Measurements from ENCODE around the gene CDK19. TPM values are rescaled to one million over a fixed set of nuclear protein-coding genes. Genes with fewer than 3 reads are reported as not detected.

The CDK19 gene
- total and polyA plus RNA-seq, 9 of the 15 experiments (the other 6 are each of a cell fraction or from before 2014, with no cell fraction given), result 3.8 to 15.2 (median 7.4) TPM

- no peaks in the 10 kb centered on the region for H3K4me1 ChIP-seq (replicated peaks in 1 of 2; ENCODE audit: control insufficient read depth in 2 of 2, insufficient read depth in 2 of 2, low read length in 2 of 2)
- H3K9me1 ChIP-seq (ENCODE audit: control insufficient read depth, insufficient read depth, low read length), result no peaks in the 10 kb centered on the region
- in situ Hi-C loops (cut with MboI), result no loop called here
- no peak overlapping the region for H3K4me3 ChIP-seq
- H3K36me3 ChIP-seq (ENCODE audit: control insufficient read depth, insufficient read depth, low read length), result no peaks in the 10 kb centered on the region
- no peak overlapping the region for H3K27ac ChIP-seq (ENCODE audit: extremely low read depth, low read depth, low read length)
- ChIA-PET POLR2A (interaction anchor here (1.1 to 2.1 kb wide), 2 partner anchors 183 to 185 kb away, joined by 3 to 12 read pairs; partner anchors contain the start of gene AMD1), CTCF (ENCODE audit: low intra/inter-chr PET ratio) (no interaction called here)
- ATAC-seq, result no peak
- intact Hi-C loops (cut with micrococcal nuclease), result no loop called here
- WGBS (ENCODE audit: insufficient coverage, low coverage, missing lambda C conversion rate), result 6% methylated on average over 5 of the region's 5 CpGs
- TF ChIP-seq EWSR1 (IDR thresholded peaks at IDR 0.05; ENCODE audit: borderline replicate concordance, low read depth, partially characterized antibody), result no peak
- TF ChIP-seq BCOR (IDR thresholded peaks at IDR 0.05), result no peak
- no peak for TF ChIP-seq SAFB (IDR thresholded peaks at IDR 0.05; ENCODE audit: borderline replicate concordance, low read depth, low read length)
- no peak for TF ChIP-seq CHD2 (IDR thresholded peaks at IDR 0.05; ENCODE audit: low read depth, low read length)
- TF ChIP-seq CHD1 (IDR thresholded peaks at IDR 0.05; ENCODE audit: low read length), result no peak
- TF ChIP-seq CHD4 (IDR thresholded peaks at IDR 0.05; ENCODE audit: insufficient read depth, insufficient replicate concordance, low read depth, low read length, poor library complexity, severe bottlenecking), result no peak
- TF ChIP-seq HDAC2 (IDR thresholded peaks at IDR 0.05), result no peak
- TF ChIP-seq GTF2E2 (tag; IDR thresholded peaks at IDR 0.05), result no peak
- no peak for TF ChIP-seq EGR1 (conservative IDR thresholded peaks at IDR 0.05)
- H3K79me2 ChIP-seq (ENCODE audit: control insufficient read depth, insufficient read depth, low read length), result no peaks in the 10 kb centered on the region
- H2AFZ ChIP-seq (ENCODE audit: low read depth, low read length), result no peak overlapping the region
- no TSS peak for BruUV-seq (replicated peaks)
- H3K9me3 ChIP-seq (replicated peaks; ENCODE audit: control insufficient read depth, insufficient read depth, low read depth, low read length), result no peaks in the 10 kb centered on the region
- peaks cover 4% of the 10 kb centered on the region; the same call in 1 of the 2 replicates for H4K20me1 ChIP-seq (replicated peaks; ENCODE audit: control insufficient read depth, insufficient read depth, low read length)
- no peak for FAIRE-seq
- DNase-seq (ENCODE audit: extremely low read depth in 1 of 4, low spot score in 3 of 4), result no peak
- H3K9ac ChIP-seq (ENCODE audit: insufficient read depth in 1 of 2, low read depth in 2 of 2, low read length in 2 of 2), result no peak overlapping the region
- peaks cover 0 to 7% of the 10 kb centered on the region in 2 experiments; a peak in 1 of 5 replicates for H3K27me3 ChIP-seq (ENCODE audit: control insufficient read depth in 2 of 2, insufficient read depth in 2 of 2, low read length in 2 of 2)
- no peak overlapping the region for H3K4me2 ChIP-seq (ENCODE audit: insufficient read depth, low read length)
Measured at GRCh38 chr6:110690916-110691315, 124.4 kb downstream of the CDK19 start.

Measured in K562 (cell line).